Stimulated activated CD4-positive, alpha-beta T cell treated with anti-CD3 and anti-CD28 coated beads, Interleukin-1b, Interleukin-23, amount 100 ng/mL, for 24 hours (primary cell): ENCODE data around the gene ZC3H18.

ENCODE experiments used
- DNase-seq, 4 experiments: peaks; one replicate each; pipeline ENCODE4 v3.0.0-alpha.2; 2020; ENCODE audit warnings: low read depth in 4 of 4, low spot score in 1 of 4

Gene ZC3H18

GRCh38 chr16:88619859-88620815 lies 49.9 kb downstream of the ZC3H18 start:
- DNase-seq = no peak

DNA sequence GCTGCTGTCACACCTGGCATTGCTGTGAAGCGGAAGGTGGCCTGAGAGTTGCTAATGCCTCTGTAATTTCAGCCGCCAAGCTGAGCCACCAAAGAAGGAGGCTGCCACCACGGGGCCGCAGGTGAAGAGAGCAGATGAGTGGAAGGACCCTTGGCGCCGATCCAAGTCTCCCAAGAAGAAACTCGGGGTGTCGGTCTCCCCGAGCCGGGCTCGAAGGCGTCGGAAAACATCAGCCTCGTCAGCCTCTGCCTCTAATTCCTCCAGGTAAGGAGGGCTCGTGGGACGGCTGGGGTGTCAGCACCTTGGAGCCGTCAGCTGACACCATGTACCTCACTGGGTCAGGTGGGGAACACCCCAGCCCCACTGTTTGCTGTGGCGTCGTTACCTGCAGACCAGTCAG lies 51.9 kb downstream of the ZC3H18 start:
- DNase-seq = no peak

- DNase-seq = no peak
These were observed 52.7 kb downstream of the ZC3H18 start for GRCh38 chr16:88622866-88623265.

GRCh38 chr16:88623858-88624257 lies 53.7 kb downstream of the ZC3H18 start:
- no peak for DNase-seq

DNA sequence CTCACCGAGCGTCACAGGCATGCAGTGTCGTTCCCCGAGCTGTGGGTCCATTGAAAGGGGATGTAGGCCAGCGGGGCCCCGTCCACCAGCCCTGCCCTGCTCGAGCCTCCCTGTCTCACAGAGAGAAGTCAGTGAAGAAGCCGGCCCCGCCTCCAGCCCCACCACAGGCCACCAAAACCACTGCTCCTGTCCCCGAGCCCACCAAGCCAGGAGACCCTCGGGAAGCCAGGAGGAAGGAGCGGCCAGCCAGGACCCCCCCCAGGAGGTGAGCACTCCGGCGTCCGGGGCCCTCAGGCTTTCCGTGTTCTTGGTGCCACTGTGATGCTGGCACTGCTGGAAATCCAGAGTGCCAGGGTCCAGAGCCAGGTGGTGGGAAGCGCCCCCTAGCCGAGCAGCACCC lies 54.3 kb downstream of the ZC3H18 start:
- no peak for DNase-seq

DNA sequence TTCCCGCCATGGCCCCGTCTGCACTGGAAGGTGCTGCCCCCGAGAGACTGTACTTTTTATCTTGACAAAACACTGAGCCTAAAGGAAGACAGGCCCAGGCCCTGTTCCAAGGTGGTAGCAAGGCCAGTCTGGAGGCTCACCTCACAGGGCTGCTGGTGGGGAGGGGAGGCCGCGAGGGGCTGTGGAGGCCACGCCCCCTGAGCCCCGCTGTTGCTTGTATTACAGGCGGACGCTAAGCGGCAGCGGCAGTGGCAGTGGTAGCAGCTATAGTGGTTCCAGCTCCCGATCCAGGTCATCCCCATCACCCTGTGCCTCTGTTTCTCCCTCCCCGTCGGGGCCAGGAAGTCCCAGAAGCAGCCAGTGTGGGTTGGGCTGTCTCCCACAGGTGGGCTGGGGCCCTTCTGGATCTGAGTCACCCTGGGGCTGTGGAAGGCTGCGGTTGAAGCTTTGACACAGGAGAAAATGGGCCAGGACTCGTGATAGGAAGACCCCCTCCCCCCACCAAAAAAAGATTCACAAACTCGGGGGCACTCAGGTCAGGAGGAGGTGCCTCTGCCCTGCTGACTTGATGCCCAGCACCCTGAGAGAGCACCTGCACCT lies 54.9 kb downstream of the ZC3H18 start:
- DNase-seq = no peak

- no peak for DNase-seq
These were observed 56.4 kb downstream of the ZC3H18 start for GRCh38 chr16:88626646-88627045.

DNA sequence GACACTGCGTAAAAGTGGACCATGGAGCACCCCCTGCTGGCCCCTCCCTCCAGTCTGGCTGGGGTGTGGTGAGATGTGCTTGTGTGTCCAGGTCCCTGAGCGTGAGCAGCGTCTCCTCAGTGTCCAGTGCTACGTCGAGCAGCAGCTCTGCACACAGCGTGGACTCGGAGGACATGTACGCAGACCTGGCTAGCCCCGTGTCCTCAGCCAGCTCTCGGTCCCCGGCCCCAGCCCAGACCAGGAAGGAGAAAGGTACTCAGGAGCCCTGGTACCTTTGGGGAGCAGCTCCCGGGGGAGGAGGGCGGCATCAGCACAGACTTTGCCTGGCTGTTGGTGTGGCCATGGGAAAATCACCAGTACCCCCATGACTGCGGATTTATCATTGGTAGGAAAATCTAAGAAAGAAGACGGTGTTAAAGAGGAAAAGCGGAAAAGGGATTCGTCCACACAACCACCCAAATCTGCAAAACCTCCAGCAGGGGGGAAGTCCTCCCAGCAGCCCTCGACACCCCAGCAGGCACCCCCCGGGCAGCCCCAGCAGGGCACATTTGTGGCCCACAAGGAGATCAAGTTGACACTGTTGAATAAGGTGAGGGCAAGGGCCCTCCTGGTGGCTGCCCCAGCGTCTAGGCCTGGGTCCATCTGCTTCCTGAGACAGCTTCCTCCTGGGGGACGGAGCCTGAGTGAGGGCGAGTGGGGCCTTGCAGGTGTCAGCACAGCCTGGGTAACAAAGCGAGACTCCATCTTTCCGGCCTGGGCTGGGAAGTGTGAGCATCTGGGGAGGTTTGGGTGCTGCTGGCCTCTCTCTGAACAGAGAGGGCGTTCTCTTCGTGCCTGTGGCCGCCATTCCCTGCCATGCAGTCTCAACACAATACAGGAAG lies 57.6 kb downstream of the ZC3H18 start:
- no peak for DNase-seq

DNA sequence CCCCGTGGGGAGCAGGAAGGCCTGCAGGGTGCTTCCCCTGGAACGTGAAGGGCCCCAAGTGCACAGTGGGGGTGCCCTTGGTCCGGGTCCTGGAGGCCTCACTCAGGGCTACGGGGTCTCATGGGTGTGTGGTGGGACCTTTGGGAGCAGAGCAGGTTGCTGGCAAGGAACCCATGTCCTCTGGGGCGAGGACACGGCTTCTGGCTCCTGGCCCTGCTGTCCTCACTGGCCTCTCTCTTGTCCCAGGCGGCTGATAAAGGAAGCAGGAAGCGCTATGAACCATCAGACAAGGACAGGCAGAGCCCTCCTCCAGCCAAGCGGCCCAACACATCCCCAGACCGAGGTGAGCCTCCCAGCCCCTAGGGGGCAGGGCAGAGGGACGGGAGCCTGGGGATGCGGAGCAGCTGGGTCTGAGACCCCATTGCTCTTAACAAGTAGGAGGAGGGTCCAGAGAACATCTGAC lies 58.3 kb downstream of the ZC3H18 start:
- DNase-seq = no peak

DNA sequence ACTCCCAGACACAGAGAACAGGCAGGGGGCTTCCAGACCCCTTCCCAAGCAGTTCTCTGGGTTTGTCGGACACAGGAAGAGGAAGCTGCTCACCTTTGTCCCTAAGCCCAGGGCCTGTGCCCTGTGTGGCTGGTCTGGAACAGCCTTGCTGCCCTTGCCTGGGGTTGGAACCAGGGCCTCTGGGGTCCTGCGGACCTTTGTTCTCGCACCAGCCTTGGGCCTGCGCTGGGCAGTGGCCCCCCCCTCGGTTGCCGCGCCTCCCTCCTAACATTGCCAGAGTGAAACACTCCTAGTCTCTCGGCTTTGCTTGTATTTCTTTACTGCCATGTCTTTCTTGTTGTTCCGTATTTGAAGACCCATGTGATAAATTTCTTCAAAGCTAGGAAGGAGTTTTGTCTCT lies 59.6 kb downstream of the ZC3H18 start:
- no peak for DNase-seq

DNA sequence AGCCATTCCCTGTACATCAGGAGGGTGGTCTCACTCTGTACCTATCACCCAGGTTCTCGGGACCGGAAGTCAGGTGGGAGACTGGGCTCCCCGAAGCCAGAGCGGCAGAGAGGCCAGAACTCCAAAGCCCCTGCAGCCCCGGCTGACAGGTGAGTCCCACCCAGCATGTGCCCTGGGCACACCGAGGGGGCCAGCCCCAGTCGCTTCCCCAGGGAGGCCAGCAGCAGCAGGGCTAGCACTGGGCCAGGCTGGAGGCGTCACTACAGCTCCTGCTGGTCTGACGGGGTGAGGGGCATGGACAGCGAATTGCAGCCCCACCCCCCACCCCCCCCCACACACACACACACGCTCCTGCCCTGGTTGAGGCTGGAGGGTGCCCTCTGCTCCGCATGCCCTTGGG lies 60.2 kb downstream of the ZC3H18 start:
- no peak for DNase-seq

- no peak for DNase-seq
These were observed 60.7 kb downstream of the ZC3H18 start for GRCh38 chr16:88630941-88631340.

DNA sequence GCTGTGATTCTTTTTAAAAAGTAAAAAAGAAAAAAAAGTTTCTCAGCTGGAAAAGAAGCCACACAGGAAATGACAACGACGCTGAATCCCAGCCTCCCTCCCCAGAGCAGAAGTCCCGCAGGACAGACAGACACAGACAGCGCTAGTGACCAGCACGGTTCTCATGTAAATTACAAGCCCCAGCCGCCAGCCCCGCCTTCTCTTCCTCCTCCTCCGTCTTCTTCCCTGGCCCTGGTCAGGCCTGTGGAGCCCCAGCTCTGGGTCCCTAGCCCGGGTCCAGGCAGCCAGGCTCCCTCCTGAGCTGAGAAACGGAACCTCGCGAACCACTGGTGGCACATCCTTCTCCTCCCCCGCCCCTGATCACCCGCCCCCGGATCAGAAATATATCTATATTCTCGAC lies 61.2 kb downstream of the ZC3H18 start:
- no peak for DNase-seq

DNA sequence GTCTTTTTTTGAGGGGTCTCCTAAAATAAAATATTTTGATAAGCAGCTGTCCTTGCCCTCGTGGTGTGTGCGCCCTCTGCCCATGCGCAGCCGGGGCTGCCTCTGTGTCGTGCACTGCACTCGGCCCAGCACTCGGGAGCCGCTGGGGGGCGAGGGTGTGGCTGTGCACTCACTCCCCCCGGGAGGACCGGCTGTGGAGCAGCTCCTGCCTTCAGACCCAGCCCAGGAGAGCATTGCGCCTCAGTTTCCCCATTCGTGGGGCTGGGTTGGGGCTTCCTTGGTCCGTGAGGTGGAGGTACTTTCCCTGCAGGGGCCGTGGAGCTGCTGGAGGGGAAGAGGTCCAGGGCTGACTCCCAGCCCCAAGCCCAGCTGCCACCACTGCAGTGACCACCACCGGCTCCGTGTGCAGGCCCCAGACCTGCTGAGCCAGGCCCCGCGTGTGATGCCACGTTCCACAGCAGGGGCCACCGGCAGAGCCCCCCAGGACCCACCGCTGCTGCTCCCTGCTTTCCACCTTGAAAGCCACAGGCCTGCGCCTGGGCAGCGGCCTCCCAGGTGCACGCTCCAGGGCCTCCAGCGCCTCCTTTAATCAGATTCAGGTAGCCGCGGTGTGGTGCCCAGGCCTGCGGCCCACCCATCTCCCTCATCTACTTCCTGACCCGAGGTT lies 61.9 kb downstream of the ZC3H18 start:
- no peak for DNase-seq

GRCh38 chr16:88632587-88632930 lies 62.4 kb downstream of the ZC3H18 start:
- DNase-seq = no peak

DNA sequence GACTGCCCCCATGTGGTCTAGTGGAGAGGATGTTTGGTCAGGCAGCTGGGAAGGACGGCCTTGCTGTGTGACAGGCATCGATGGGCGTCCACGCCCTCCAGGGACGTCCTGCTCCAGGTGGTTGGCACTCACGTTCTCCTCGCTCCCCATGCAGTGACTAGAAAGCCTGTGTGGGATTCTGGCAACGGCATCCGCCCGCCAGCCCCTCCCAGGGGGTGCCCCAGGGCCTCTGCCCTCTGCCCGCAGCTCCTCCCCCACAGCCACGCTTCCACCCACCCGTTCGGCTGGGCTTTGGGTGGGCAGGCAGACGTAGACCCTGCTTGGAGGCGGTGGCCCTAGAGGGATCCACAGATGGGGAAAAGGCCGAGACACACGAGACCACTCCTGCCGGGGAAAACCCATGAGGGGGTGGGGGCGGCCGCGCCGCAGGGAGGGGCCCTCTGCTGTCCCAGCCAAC lies 63.5 kb downstream of the ZC3H18 start:
- DNase-seq = peak in 1 of 4 experiments; percentile 43

GRCh38 chr16:88634141-88634993 lies 64.2 kb downstream of the ZC3H18 start:
- DNase-seq = peak in 1 of 4 experiments; percentile 45

GRCh38 chr16:88634994-88635670 lies 64.9 kb downstream of the ZC3H18 start:
- no peak for DNase-seq

- DNase-seq = no peak
These were observed 65.6 kb downstream of the ZC3H18 start for GRCh38 chr16:88635671-88636319.
